SHP77 treated with DMSO at 0.1 percent for 48 hours (cell line): Measurements from ENCODE around the gene CNTN4.
"Not testable (repeated sequence)": the region's sequence is repeated elsewhere in the genome, so short reads cannot be mapped to it uniquely, and the experiment has no call there.

Experiments used
- DNase-seq: peaks from one replicate; lab custom pipeline; 2025; lab: John Stamatoyannopoulos, UW

CNTN4 gene

DNA sequence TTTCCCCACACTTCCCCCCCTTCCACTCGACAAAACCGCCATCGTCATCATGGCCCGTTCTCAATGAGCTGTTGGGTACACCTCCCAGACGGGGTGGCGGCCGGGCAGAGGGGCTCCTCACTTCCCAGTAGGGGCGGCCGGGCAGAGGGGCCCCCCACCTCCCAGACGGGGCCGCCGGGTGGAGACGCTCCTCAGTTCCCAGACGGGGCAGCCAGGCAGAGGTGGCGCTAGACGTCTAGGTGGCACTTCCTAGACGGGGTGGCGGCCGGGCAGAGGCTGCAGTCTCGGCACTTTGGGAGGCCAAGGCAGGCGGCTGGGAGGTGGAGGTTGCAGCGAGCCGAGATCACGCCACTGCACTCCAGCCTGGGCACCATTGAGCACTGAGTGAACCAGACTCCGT, 818.0 kb downstream of the CNTN4 start:
- not testable (repeated sequence) for DNase-seq

DNA sequence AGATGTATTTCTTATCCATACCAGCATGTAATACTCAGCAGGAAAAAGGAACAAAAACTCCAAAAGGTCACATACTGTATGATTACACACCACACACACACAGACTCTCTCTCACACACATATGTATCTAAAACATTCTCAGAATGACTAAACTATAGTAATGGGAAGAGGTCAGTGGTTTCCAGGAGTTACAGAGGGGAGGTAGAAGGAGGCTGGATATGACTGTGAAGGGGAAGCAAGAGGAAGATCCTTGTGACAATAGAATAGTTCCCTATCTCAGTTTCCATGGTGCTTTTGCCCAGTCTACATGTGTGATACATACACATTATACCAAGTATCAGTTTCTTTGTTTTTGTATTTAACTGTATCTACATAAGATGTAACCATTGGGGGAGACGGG, 821.4 kb downstream of the CNTN4 start:
- DNase-seq: no peak

DNA sequence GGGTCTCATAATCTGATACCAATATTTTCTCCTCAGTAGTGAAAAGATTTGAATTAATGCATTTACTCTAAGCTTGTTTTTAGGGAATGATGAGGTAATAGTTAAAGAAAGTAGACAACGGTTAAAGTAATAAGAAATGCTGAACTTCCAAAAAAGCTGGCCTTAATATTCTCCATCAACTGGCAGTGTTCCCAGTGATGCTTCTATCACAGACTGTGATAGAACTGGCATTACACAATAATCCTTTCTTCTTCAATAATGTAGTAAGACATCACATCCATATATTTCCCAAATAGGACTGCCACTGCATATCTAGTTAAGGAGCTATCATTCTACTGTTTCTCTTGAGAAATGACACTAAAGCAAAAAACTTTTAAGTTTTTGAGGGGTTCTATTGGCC, 822.8 kb downstream of the CNTN4 start:
- DNase-seq: no peak

DNA sequence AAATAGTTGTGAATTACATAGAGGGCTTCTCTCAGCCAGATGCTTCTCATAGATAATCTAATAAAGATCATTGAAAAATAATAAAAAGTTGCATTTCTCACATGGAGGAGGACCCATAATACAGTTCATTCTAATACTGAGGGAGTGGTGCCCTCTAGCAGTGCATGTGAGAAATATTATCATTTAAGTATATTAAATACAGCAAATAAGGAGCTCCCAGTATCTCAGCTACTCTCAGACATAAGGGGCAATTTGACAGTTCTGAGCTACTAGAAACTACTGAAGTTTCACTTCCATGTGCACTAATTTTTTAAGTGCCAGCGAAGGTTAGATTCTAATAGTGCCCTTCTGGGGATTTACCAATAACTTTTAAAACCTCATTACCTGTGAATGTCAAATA, 823.2 kb downstream of the CNTN4 start:
- DNase-seq: peak; percentile 1

GRCh38 chr3:2923390-2923789, 824.7 kb downstream of the CNTN4 start:
- no peak for DNase-seq

DNA sequence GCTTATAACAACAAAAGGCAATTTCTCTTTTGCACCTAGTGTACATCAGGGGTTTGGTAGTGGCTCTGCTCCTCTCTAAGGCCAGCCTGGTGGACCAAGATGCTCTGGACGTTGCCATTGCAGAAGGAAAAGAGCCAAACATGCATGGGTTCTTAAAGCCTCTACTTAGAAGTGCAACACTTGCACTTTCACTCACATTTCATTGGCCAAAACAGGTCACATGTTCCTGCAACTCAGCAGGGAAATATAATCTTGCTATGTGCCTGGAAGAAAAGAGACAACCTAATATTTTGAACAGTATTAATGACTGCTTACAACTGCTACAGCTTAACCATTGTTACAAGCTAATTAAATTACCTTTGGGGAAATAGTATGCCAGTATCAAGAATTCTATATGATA, 828.6 kb downstream of the CNTN4 start:
- DNase-seq: no peak

- no peak for DNase-seq
Observed at GRCh38 chr3:2929574-2929973, 830.9 kb downstream of the CNTN4 start.

DNA sequence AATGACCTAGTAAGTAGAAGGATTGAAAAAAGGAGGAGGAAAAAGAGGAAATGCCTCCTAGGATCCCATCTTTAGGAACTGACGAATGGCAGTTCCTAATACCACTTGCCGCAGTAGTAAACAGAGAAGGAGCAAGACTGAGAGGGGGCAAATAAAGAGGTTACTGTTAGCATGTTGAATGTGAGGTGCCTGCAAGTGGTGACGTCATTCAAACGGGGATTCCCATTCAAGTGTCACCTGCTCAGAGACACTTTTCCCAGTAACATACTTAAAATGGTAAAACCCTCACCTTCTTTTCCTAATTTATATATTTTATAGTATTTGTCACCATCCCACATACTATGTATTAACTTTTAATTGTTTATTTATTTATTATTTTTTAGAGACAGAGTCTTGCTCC, 832.6 kb downstream of the CNTN4 start:
- DNase-seq: no peak

GRCh38 chr3:2934541-2934940, 835.9 kb downstream of the CNTN4 start:
- DNase-seq: no peak

DNA sequence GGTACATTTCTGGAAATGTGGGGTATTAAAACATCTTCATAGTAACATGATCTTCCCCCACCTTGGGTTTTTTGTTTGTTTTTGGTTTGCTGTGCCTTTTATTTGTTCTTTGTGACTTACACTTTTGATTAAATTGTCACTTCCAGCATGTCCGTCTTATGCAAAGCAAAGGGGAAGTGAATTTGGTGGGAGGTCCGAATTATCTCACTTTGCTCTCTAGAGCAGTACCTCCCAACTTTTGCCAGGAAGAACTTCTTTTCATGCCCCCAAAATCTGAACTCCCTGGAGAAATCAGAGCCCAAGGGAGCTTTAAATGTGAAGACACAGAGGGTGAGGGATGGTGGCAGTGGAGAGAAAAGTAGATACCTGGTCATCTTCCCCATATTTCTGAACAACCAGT, 838.4 kb downstream of the CNTN4 start:
- no peak for DNase-seq

- no peak for DNase-seq
Observed at GRCh38 chr3:2937592-2937991, 838.9 kb downstream of the CNTN4 start.

DNA sequence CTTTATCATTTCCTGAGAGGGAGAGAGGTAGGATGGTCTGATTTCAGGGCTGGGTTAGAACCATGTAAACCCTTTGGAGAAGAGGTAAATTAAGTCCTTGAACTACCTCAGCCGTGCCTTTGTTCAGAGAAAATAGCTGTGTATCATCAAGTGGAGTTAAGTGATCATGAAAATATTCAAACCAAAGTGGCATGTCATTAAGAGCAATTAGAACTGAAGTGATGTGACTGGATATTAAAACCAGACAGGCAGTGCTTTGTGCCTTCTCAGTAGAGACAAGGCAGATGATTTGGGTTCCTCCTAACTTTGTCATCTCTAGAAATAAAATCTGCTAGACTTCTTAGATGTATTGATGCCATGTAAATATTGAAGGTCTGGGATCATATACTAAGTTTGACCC, 840.0 kb downstream of the CNTN4 start:
- no peak for DNase-seq

DNA sequence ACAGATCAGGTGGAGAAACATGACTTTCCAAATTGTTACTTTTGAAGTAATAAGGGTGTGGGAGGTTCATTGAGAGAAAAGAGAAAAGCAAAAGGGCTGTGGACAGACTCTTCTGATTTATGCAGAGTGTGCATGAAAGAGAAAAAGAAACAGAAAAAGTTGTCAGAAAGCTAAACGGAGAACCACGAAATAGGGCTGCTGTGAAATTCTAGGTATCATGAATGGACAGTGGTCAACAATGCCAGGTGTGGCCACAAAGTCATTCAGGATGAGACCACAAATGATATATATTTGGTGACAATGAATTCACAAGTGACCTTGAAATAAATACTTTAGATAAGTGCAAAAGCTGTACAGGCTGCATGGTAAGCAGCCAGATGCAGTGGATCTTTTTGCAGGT, 841.4 kb downstream of the CNTN4 start:
- DNase-seq: no peak

DNA sequence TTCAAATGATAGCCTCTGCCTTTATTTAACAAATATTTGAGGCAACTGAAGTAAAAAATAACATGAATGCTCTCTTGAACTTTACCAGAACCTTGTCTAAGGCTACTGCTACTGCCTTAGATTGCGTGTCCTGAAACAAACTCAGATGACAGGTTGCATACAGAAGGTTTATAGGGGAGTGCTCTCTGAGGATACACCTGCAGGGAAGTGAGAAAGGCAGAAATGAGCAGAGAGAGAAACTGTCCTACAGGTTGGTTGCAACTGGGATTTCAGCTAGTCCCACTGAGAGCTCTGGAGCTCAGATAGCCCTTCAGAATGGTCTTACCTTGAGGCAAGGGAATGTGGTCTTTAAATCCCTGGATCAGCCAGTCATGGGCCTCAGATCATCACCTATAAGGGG, 846.0 kb downstream of the CNTN4 start:
- DNase-seq: no peak

- DNase-seq: no peak
Observed at GRCh38 chr3:2945121-2945520, 846.5 kb downstream of the CNTN4 start.

- no peak for DNase-seq
Observed at GRCh38 chr3:2947536-2947935, 848.9 kb downstream of the CNTN4 start.

DNA sequence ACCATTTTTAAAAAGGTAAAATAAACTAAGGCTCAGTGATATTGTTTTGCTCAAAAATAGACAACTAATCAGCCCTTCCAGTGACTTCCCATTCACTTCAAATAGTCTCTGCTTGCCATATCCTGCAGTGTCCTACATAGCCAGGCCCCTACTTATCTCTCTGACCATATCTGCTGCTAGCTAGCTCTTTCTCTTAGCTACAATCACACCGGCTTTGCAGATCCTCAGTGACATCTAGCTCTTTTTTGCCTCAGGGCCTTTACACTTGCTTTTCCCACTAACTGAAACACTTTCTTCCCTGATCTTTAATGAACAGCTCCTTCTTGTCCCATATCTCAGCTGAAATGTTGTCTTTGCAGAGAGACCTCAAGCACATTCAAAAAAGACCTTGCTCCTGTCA, 850.2 kb downstream of the CNTN4 start:
- no peak for DNase-seq

- DNase-seq: no peak
Observed at GRCh38 chr3:2950159-2950558, 851.5 kb downstream of the CNTN4 start.

DNA sequence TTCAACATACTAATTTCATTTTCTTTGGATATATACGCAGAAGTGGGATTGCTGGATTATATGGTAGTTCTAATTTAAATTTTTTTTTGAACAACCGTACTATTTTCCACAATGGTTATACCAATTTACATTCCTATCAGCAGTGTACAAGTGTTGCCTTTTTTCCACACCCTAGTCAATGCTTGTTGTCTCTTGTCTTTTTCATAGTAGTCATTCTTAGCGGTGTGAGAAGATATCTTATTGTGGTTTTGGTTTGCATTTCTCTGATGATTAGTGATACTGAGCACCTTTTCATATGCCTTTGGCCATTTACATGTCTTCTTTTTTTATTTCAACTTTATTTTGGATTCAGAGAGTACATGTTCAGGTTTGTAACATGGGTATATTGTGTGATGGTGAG, 858.4 kb downstream of the CNTN4 start:
- no peak for DNase-seq

GRCh38 chr3:2958551-2958950, 859.9 kb downstream of the CNTN4 start:
- DNase-seq: no peak

GRCh38 chr3:2961576-2961975, 862.9 kb downstream of the CNTN4 start:
- DNase-seq: no peak

DNA sequence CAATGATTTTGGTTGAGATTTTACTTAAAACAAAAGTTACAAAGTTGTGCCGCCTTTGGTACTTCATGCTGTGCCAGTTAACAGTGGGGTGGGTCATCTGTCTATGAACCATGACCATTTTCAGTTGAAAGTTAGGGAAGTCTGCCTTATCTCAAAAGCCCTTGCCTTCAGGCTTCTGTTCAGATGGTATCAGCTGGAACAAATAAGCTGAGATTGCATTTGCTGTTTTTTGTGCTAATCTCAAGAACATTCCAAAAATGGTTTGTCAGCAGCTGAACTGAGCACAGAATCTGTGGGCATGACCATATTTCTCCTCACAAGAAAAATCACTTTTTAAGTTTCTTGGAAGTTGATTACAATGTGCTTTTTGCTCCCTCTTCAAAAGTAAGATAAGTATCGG, 869.2 kb downstream of the CNTN4 start:
- DNase-seq: no peak

DNA sequence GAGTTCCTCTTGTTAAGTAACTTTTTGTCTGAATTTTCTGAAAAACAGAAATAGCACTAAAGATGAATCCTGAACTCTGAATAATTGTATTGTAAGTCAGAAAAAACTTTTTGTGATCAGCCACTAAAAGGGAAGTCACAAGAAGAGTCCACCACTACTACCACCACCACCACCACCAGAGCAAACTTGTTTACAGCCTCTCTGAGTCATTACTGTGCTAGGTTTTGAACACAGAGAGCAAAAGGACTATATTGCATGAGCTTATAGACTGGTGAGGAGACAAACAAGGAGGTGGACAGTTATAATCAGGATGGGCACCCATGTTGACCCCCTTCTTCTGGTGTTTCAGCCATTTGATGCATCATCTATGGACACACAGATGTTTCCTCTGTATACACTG, 869.8 kb downstream of the CNTN4 start:
- no peak for DNase-seq

- DNase-seq: no peak
Observed at GRCh38 chr3:2976212-2976611, 877.5 kb downstream of the CNTN4 start.

GRCh38 chr3:2976796-2977195, 878.1 kb downstream of the CNTN4 start:
- no peak for DNase-seq
